ENCODE results near the gene IRF4. TPM values are rescaled to one million over a fixed set of nuclear protein-coding genes. Genes with fewer than 3 reads are reported as not detected.

Gene IRF4
- total RNA-seq, 2 donors from 2014 or later: 1.1 to 1.8 TPM

DNA sequence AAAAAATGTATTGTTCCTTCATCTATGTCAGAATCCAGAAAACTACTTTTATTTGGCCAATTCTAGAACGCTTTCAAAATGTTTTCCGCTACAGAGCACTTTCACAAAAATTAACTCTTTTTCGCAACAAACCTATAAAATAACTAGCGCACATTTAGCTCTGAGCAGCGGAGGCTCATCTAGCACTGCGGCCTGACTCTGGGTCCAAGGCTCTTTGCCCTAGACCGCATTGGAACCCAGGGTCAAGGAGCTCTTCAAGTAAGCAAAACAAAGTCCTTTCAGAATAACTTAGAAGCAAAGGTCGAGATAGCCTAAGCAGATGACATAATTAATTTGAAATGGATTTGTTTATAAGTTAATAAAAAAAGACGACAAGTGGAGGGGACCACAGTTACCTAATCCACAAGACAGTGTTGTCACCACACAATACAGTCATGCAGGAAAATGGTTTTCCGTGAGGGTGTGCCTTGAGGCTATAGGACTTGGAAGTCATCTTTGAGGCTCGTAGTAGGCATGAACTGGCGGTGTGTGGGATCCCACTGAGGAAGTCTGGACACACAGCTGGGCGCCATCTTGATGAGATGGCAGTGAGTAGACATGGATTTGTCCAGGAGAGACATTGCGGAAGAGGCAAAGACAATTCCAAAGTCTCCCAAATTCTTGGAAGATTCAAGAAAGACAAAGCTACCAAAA lies 29.2 kb upstream of the IRF4 start:
- ATAC-seq (ENCODE audit: insufficient number of reproducible peaks, low FRiP score, low read depth) (no peak), DNase-seq (ENCODE audit: low spot score) (no peak)
- H3K4me1 ChIP-seq (ENCODE audit: control insufficient read depth in 1 of 2, low read depth in 2 of 2): no peaks in the 10 kb centered on the region
- TF ChIP-seq, protein P1, sequence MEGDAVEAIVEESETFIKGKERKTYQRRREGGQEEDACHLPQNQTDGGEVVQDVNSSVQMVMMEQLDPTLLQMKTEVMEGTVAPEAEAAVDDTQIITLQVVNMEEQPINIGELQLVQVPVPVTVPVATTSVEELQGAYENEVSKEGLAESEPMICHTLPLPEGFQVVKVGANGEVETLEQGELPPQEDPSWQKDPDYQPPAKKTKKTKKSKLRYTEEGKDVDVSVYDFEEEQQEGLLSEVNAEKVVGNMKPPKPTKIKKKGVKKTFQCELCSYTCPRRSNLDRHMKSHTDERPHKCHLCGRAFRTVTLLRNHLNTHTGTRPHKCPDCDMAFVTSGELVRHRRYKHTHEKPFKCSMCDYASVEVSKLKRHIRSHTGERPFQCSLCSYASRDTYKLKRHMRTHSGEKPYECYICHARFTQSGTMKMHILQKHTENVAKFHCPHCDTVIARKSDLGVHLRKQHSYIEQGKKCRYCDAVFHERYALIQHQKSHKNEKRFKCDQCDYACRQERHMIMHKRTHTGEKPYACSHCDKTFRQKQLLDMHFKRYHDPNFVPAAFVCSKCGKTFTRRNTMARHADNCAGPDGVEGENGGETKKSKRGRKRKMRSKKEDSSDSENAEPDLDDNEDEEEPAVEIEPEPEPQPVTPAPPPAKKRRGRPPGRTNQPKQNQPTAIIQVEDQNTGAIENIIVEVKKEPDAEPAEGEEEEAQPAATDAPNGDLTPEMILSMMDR (IDR thresholded peaks at IDR 0.05): no peak
- H3K36me3 ChIP-seq: no peaks in the 10 kb centered on the region
- no peaks in the 10 kb centered on the region for H3K27me3 ChIP-seq (replicated peaks; ENCODE audit: insufficient read depth)
- no peak overlapping the region for H3K27ac ChIP-seq
- no peak overlapping the region for H3K4me3 ChIP-seq
- peaks cover 3% of the 10 kb centered on the region for H3K9me3 ChIP-seq

DNA sequence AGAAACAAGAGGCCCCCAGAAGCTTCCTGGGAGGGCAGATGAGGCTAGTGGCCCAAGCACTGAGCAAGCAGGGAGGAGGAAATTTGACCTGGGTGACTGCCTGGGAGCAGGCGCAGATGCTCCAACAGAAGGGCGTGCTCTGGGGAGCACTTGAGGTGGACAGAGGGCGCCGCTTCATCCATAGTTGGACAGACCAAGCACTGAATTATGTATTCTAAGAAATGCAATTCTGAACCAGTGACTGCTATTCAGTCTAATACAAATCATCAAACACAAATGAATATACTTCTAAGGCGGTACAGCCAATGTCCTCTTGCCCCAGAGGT lies 28.7 kb upstream of the IRF4 start:
- no peaks in the 10 kb centered on the region for H3K4me1 ChIP-seq (ENCODE audit: control insufficient read depth in 1 of 2, low read depth in 2 of 2)
- no peak overlapping the region for H3K27ac ChIP-seq
- no peak overlapping the region for H3K4me3 ChIP-seq
- H3K9me3 ChIP-seq: peaks cover 3% of the 10 kb centered on the region
- ATAC-seq (ENCODE audit: insufficient number of reproducible peaks, low FRiP score, low read depth): no peak
- H3K36me3 ChIP-seq: no peaks in the 10 kb centered on the region
- no peaks in the 10 kb centered on the region for H3K27me3 ChIP-seq (replicated peaks; ENCODE audit: insufficient read depth)
- DNase-seq (ENCODE audit: low spot score): no peak
- TF ChIP-seq, protein P1 (IDR thresholded peaks at IDR 0.05): no peak

DNA sequence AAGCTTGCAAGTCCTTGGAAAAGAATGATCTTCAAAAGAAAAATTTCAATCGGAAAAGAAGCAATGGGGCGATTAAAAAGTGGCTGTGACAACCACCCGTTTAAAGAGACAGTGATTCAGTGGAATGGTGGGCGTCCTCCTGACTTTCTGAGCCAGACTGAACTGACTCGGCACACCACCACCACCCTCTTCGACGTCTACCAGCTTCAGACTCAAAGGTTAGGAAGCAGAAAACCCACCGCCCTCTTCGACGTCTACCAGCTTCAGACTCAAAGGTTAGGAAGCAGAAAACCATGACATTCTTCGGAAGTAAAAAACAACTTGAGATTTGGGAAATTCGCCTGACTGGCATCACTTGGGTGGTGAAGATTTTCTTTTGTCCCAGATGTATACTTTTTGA lies 28.3 kb upstream of the IRF4 start:
- H3K27me3 ChIP-seq (replicated peaks; ENCODE audit: insufficient read depth): no peaks in the 10 kb centered on the region
- no peak for DNase-seq (ENCODE audit: low spot score)
- no peaks in the 10 kb centered on the region for H3K36me3 ChIP-seq

DNA sequence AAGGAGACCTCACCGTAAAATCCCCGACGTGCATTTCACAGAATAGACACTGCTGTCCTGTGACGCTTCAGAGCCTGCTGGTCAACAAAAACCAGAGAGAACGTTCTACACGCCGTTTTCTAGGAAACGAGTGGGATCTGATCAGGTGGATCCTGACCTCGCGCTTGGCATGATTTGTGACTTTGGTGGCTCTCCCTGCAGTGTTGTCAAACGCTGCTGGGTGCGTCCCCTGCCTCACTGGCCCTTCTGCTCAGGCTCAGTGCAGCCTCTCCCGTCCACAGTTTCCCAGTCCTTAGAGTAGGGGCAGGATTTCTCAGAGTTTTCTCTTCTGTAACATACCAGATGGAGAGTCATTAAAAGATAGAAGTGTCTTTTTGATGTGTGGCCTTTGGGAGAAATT lies 27.6 kb upstream of the IRF4 start:
- Histone ChIP-seq H3K36me3 (no peaks in the 10 kb centered on the region), H3K27me3 (replicated peaks; ENCODE audit: insufficient read depth) (no peaks in the 10 kb centered on the region), H3K9me3 (peaks cover 3% of the 10 kb centered on the region), H3K27ac (no peak overlapping the region), H3K4me1 (ENCODE audit: control insufficient read depth in 1 of 2, low read depth in 2 of 2) (no peaks in the 10 kb centered on the region), H3K4me3 (no peak overlapping the region)
- TF ChIP-seq, protein P1 (IDR thresholded peaks at IDR 0.05): no peak
- DNase-seq (ENCODE audit: low spot score) (no peak), ATAC-seq (ENCODE audit: insufficient number of reproducible peaks, low FRiP score, low read depth) (no peak)

More for the DNA sequence above, 28.3 kb upstream of the IRF4 start:
- TF ChIP-seq, protein P1 (IDR thresholded peaks at IDR 0.05): no peak
- ATAC-seq (ENCODE audit: insufficient number of reproducible peaks, low FRiP score, low read depth): no peak
- Histone ChIP-seq H3K9me3 (peaks cover 3% of the 10 kb centered on the region), H3K27ac (no peak overlapping the region), H3K4me1 (ENCODE audit: control insufficient read depth in 1 of 2, low read depth in 2 of 2) (no peaks in the 10 kb centered on the region), H3K4me3 (no peak overlapping the region)

DNA sequence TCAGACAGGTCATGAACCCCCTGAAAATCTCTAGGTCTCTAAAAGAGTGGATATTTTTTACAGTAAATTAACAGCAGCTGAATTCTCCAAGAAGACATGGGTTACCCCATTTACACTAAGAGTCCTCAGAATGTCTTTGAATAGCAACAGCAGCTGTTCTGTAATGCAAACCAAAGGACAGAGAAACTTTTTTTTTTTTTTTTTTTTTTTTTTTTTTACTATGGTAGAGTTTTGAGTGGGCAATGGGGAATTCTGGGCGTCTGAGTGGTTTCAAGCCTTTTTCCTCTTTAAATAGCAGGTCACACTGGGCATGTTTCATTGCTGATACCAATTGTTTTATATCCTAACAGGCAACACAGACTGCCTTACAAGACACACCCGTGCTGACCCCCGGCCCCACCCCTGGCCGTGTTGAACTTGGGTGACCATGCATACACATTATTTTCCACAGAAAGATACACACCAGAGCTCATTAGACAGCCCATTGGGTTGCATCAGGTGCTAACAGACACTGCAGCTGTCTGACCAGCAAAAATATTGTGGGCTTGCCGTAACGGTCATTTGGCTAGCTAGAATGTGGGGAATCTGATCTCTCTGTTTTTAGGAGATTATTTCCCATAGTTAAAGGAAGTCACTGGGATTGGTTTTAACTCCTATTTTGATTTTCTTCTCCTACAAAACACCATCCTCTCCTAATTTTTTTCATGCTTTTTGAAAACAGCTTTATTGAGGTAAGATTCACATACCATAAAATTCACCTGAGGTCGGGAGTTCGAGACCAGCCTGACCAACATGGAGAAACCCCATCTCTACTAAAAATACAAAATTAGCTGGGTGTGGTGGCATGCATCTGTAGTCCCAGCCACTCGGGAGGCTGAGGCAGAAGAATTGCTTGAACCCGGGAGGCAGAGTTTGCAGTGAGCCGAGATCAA lies 26.7 kb upstream of the IRF4 start:
- TF ChIP-seq, protein P1 (IDR thresholded peaks at IDR 0.05): no peak
- Histone ChIP-seq H3K9me3 (peaks cover 3% of the 10 kb centered on the region), H3K36me3 (no peaks in the 10 kb centered on the region), H3K4me3 (no peak overlapping the region), H3K4me1 (ENCODE audit: control insufficient read depth in 1 of 2, low read depth in 2 of 2) (no peaks in the 10 kb centered on the region), H3K27ac (no peak overlapping the region), H3K27me3 (replicated peaks; ENCODE audit: insufficient read depth) (no peaks in the 10 kb centered on the region)
- ATAC-seq (ENCODE audit: insufficient number of reproducible peaks, low FRiP score, low read depth) (no peak), DNase-seq (ENCODE audit: low spot score) (no peak)
